NCI-H510A (cell line): ENCODE measurements around the gene MIF.
"Not testable (repeated sequence)": the region's sequence is repeated elsewhere in the genome, so short reads cannot be mapped to it uniquely, and the experiment has no call there.

ENCODE experiments used
- DNase-seq: peaks from one replicate; lab custom pipeline; 2025; lab: John Stamatoyannopoulos, UW

The MIF gene

DNA sequence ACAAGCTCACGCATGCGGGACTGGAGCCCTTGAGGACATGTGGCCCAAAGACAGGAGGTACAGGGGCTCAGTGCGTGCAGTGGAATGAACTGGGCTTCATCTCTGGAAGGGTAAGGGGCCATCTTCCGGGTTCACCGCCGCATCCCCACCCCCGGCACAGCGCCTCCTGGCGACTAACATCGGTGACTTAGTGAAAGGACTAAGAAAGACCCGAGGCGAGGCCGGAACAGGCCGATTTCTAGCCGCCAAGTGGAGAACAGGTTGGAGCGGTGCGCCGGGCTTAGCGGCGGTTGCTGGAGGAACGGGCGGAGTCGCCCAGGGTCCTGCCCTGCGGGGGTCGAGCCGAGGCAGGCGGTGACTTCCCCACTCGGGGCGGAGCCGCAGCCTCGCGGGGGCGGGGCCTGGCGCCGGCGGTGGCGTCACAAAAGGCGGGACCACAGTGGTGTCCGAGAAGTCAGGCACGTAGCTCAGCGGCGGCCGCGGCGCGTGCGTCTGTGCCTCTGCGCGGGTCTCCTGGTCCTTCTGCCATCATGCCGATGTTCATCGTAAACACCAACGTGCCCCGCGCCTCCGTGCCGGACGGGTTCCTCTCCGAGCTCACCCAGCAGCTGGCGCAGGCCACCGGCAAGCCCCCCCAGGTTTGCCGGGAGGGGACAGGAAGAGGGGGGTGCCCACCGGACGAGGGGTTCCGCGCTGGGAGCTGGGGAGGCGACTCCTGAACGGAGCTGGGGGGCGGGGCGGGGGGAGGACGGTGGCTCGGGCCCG, at the start of gene MIF:
Gene MIF (plus strand): TSS at position 439 of the 765 bp plus-strand sequence. CDS start 92 bp downstream, at position 531.
- peak; percentile 88 for DNase-seq

DNA sequence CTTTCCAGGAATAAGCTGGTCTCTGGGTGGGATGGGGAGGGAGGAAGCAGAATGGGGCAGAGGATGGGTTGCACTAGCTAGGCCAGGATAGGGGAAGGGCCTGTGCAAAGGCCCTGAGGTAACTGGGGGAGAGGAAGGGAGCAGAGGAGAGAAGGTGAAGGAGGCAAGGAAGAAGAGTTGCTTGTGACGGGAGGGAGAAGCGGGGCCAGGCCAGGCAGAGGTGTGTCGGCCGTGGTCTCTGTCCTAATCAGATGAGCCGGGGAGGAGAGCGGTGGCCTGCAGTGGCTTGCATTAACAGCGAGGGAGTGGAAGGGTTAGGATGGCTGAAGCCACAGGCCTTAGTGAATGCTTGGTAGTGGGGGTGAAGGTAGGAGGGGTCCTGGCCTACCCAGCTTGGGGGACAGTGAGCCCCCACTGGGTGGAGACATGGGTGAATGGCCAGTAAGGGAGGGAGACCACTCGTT, 49.4 kb upstream of the MIF start:
- no peak for DNase-seq

DNA sequence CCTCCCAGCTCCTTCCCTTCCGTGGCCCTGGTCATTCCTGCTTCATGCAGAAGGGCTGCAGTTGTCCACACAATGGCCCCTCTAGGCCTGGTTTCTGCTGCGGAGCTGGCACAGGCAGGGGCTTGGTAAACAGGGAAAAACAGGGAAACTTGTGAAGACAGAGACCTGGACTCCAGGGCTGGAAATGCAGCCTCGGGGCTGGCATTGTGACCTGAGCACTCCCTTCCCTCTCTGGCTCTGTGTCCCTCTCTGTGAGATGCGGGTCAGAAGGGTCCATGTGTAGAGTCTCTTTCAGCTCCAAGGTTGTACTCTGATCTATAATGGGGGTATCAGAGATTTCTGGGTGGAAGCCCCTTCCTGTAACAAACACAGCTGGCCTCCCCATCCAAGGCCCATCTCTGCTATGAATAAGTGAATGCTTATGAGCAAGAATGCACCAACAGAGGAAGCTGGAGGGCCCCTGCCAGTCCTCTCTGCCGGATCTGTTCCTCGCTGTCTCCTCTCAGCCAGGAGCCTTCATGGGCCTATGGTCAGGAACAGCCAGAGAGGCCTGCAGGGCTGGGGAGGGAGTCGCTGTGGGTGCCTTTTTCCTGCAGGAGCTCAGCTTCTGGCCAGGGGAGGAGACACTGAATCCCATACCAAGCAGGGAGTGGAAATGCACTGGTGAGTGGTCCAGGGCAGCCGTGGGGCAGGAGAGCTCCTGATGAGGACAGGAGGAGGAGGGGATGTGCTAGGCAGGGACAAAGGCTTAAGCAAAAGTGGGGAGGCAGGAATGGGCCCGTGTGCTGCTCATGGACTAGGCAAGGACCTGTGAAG, 48.7 kb upstream of the MIF start:
- DNase-seq = no peak

DNA sequence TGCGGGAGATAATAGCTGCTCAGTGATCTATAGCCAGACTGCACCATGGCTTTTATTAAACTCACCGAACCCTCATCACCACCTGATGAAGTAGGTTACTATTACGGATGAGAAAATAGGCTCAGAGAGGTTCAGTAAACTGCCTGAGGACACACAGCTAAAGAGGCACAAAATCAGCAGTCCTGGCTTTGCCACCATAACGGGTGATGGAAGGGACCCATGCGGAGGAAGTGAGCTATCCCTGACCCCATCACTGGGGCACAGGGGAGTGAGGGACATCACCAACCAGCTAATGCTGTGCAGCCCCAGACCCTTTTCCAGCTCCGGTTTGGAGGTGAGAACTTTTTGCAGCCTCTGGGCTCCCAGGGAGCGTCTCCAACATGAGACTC, 48.1 kb upstream of the MIF start:
- DNase-seq = no peak

DNA sequence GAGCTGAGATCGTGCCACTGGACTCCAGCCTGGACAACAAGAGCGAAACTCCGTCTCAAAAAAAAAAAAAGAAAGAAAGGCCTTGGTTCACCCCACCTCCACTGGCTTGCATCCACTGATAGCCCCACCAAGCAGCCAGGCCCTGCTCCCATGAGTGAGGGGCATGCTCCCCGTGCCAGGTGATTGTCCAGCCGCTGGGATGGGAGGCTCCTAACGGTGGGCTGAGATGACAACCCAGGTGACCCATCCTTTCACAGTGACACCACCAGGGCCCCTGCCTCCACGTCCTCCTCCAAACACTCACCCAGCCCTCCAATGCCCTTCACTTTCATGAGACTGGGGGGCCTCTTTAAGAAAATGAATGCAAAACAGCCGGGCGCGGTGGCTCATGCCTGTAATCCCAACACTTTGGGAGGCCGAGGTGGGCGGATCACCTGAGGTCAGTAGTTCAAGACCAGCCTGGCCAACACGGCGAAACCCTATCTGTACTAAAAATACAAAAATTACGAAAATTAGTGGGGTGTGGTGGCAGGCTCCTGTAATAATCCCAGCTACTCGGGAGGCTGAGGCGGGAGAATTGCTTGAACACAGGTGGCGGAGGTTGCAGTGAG, 46.8 kb upstream of the MIF start:
- no peak for DNase-seq

DNA sequence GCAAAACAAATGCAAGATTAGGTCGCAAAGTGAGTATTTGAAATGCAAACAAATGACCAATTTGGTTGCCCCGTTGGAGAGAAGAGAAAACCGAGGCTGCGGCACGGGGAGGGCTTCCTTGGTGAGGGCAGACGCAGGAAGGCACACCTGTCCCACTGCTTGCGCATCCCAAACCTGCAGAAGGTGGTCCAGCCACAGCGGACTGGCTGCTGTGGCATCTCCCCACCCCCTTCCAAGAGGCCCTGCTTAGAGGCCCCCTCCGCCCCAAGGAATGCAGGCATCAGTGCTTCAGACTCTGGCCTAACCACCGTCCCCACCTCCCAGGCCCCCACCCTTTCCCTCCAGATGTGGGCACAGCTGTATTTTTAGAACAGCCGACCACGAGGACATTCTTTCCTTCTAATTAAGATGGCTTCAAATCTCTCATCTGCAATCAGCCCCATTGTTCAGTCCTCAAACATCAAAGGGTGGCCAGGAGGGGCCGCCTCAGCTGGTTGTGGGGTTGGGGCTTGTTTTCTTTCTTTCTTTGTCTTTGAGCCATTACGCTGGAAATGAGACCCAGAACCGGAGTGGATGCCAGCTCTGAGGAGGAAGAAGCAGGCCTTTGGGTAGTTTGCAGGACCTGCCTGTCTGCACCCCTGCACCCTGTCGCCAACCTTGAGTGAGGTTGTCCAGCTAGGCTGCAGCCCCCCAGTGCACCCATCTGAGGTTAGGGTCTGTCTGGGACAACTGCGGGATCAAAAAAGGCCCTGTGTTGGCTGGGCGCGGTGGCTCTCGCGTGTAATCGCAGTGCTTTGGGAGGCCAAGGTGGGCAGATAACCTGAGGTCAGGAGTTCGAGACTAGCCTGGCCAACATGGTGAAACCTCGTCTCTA, 46.0 kb upstream of the MIF start:
- no peak for DNase-seq

DNA sequence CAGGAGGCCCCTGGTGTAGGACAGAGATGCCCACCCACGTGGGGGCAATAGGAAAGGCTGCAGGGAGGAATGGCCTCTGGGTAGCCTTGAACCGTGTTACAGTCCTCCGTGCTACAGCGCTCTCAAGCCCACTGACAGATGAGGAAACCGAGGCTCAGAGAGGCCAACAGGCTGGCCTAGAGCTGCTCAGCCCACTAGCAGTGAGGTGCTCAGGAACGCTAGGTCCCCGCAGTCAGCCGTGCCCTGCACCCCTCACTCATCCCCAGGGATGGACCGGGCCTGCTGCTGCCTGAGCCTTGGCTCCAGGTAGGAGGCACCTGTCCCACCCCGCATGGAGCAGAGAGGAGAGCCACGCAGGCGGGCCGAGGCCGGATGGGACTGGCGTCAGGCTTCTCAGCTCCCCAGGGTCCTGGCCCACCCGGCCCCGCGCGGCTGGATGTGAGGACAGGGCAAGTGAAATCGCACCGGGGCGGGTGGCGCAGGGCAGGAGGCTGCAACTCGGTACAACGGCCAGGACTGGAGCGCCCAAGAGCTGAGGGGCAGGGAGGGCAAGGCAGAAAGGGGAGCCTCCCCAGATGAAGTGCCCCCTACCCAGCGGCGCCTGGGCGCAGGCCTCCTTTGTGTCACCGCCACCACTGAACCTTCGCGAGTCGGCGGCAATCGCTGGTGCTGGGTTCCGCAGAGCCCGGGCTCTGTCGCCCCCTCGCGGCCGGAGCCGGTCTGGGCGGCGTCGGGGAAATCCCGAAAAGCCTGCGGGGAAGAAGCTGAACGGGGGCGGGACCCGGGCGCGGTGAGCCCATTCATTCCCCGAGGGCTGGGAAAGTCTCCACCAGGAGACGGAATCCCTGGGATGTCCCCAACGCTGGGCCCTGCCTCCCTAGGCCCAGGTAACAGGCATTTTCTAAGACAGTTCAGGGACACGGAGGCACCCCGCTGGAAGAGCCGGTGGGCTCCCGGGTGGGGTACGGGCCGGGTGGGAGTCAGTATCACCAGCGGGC, 44.9 kb upstream of the MIF start:
- DNase-seq = peak; percentile 57

DNA sequence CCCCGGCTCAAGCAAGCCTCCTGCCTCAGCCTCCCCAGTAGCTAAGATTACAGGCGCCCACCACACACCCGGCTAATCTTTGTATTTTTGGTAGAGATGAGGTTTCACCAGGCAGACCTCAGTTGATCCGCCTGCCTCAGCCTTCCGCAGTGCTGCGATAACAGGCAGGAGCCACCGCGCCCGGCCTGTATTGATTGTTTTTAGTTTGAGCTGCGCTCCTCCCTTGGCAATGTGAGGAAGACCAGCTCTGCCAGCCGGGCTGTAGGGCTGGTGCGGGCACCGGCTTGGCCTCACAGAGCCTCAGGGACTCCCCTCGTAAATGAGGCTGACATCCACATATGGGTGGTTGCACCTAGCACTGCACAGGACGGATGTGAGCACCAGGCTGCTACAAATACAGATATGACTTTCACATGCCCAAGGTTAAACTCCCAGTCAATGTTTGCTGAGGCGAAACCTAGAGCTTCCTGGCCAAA, 44.0 kb upstream of the MIF start:
- DNase-seq = no peak

DNA sequence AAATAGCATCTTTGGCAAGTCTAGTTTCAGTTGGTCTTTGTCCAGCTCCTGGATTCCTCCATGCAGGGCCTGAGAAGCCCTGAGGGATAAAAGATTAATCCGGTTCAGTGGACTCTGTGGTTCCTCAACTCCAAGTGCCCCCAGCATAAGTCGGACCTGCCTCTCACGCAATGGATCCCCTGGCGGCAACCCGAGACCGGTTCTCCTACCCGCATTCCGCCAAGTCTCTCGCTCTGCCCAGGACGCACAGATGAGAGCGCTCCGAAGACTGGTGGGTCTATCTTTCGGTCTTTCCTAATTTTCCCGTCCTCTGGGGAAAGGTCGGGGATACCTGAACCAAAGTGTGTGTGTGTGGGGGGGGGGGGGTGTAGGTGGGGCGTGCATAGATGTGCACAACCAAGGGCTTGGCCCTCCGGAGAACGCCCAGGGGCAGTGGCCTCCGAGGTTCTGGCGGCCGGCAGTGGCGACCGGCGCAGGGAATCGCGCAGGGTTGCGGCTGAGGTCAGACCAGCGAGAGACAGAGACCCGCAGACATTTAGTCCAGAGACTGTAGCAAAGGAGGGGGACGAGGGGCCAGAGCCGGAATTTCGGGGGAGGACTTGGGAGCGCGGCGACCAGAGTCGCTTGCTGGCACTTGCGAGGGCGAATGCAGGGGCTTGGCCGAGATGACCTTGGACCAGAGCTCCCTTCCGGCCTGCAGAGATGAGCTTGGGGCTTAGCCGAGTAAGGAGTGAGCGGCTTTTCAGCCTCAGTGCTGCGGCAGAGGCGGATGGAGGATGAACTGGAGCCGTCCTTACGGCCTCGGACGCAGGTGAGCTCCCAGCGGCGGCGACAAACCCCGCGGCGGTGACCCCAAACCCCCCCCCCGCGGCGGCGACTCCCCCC, 37.2 kb upstream of the MIF start:
- no peak for DNase-seq

DNA sequence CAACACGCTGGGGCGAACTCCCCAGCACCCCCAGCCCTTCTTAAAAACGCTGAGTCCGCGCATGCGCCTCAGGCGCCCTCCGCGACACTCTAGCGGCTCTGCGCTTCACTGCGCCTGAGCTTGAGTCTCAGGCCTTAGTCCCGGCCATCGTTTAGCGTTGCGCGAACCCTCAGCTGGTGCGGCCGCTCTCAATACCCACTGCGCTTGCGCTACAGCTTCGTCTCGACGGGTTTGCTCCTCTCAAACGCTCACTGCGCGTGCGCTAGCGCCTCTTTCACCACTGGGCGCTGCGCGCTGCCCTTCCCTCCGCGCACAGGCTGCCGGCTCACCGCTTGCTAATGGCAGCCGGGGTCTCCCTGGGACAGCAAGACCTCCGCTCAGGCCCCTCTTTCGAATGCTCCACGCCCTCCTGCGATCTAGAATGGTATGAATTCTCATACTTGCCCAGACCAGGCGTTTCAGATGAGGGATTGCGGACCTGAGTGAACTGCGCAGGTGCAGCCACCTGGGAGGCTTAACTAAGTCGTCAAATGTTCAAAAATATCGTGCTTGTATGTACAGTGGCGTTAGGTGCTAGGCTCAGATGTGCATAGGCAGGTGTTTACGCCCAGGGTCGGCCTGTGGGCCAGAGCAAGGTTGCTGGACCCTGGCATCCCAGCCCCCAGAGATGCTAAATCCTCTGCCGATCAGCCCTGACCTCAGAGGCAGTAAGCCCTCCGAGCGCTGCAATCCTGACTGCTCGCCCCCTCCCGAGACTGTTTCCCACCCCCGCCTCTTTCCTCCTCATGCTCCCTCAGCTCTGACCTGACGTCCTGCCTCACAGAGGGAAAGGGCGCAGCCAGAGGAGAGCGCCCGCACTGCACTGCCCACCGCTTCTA, 36.3 kb upstream of the MIF start, which contains the start of gene SLC2A11:
Gene SLC2A11 (plus strand): TSS at position 270 of the 878 bp plus-strand sequence. CDS start 125 bp downstream, at position 395.
- DNase-seq = peak; percentile 93

DNA sequence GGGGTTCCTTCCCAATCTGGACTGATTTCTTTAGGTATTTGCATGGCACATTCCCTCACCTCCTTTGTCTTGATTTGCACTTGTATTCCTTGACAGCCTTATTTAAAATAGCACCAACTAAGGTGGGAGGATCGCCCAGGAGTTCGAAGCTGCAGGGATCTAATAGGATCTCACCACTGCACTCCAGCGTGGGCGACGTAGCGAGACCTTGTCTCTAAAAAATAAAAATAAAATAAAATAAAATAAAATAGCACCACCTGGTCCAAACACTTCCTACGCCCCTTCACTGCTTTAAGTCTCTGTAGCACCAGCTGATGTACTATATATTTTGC, 35.7 kb upstream of the MIF start:
- no peak for DNase-seq

DNA sequence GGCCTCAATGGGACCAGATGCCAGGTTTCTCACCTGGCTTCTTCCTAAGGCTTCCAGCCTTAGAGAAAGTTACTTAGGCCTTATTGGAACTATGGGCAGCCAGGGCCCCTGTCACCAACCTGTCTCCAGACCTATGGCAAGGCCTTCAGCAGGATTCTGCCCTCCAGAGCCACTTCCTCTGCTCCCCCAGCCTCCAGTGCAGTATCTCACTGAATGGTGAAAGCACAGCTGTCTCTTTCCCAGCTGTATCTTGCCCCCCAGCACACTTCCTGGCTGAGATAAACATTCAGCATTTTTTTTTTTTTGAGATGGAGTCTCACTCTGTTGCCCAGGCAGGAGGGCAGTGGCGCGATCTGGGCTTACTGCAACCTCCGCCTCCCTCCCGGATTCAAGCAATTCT, 35.0 kb upstream of the MIF start:
- no peak for DNase-seq

DNA sequence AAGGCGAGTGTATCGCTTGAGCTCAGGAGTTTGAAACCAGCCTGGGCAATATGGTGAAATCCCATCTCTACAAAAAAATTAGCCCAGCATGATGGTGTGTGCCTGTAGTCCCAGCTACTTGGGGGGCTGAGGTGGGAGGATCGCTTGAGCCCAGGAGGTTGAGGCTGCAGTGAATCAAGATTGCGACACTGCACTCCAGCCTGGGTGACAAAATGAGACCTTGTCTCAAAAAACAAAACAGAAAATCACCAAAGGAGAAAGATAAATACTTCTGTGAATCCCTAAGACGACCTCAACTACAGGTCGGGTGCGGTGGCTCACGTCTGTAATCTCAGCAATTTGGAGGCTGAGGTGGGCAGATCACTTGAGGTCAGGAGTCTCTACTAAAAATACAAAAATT, 34.0 kb upstream of the MIF start:
- not testable (repeated sequence) for DNase-seq

DNA sequence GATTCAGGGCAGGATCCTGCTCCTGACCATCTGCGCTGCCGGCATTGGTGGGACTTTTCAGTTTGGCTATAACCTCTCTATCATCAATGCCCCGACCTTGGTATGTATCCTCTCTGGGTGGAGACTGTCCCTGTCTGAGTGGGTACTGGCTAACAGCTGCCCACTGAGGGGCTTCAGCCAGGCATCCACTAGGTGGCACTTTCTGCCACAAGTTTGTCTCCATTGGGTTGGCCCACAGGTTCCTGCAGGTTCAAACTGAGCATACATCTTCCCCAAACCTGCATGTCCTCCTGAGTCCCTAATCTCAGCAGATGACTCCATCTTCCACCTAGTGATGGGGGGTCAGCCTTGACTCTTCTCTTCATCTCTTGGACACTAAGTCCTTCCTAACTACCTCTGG, 32.1 kb upstream of the MIF start:
- no peak for DNase-seq

DNA sequence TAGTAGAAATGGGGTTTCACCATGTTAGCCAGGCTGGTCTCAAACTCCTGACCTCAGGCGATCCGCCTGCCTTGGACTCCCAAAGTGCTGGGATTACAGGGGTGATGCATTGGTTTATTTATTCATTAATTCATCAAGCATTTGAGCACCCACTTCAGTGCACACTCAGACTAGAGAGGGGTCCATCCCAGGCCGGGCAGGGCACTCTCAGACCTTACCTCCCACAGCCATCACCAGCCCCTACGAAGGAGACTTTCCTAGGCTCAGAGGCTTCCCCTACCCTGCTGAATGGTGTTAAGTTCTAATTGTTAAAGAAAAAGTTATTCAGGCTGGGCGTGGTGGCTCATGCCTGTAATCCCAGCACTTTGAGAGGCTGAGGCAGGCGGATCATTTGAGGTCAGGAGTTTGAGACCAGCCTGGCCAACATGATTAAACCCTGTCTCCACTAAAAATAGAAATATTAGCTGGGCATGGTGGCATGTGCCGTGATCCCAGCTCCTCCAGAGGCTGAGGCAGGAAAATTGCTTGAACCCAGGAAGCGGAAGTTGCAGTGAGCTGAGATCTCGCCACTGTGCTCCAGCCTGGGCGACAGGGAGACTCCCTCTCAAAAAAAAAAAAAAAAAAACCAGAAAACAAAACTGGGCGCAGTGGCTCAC, 29.6 kb upstream of the MIF start:
- not testable (repeated sequence) for DNase-seq

DNA sequence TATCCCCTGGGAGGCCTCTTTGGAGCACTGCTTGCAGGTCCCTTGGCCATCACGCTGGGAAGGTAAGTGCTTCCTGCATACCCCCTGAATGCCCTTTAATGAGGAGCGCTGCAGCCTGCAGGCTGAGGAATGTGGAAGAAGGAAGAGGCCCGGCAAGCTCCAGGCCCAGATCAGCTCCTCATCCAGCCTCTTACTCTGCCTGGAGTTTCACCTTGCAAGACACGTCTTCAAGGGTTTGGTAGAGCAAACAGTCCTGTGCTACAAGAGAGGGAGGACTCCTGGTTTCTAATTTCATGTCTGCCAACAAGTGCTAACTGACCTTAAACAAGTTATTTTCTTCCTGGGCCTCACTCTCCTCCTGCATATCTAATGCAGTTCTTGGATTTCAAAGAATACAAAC, 25.6 kb upstream of the MIF start:
- no peak for DNase-seq

DNA sequence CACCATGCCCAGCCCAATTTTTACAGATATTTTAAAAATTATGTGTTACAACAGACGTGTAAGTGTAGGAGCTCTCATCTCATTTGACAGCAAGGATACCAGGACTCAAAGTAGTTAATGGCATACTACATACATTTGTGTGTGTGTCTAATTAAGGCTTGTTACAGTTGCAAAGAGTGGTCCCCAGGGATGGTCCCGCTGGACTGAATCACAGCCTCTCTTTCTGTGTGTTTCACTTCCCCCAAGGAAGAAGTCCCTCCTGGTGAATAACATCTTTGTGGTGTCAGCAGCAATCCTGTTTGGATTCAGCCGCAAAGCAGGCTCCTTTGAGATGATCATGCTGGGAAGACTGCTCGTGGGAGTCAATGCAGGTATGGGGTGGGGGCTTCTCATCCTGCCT, 19.3 kb upstream of the MIF start:
- no peak for DNase-seq

DNA sequence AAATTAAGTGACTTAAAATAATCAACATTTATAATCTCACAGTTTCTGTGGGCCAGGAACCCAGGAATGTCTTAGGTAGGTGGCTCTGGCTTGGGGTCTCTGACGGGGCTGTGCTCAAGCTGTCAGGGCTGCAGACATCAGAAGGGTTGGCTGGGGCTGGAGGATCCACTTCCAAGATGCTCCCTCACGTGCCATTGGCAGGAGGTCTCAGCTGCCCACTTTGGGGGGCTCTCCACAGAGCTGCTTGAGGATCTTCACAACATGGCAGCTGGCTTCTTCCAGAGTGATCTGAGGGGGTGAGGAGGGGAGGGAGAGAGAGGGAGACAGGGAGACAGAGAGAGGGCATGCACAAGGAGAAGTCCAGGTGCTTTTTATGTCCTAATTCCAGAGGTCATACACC, 18.4 kb upstream of the MIF start:
- DNase-seq = no peak
